ENCODE data around the gene CCDC191.

CCDC191 gene

GRCh38 chr3:114056130-114057010 lies at the start of gene CCDC191, which contains the start of gene QTRT2:
TSS of gene CCDC191 (minus strand) at chr3:114056526. CDS start at chr3:114056466, 60 bp downstream.
TSS of gene QTRT2 (plus strand) at chr3:114056737. CDS start at chr3:114065258, 8,521 bp downstream.
- peak; percentile 100 for DNase-seq

GRCh38 chr3:114104414-114104813 lies 48.1 kb upstream of the CCDC191 start:
- no peak for DNase-seq

- no peak for DNase-seq
Measured at GRCh38 chr3:114103858-114104257, 47.5 kb upstream of the CCDC191 start.

DNA sequence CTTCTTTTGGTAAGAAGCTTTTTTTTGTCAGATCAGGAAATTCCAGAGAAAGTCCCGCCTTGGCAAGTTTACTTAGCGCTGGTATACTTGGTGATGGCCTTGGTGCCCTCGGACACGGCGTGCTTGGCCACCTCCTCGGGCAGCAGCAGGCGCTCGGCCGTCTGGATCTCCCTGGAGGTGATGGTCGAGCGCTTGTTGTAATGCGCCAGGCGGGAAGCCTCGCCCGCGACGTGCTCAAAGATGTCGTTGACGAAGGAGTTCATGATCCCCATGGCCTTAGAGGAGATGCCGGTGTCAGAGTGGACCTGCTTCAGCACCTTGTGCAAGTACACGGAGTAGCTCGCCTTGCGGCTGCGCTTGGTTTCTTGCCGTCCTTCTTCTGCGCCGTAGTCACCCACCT lies 46.9 kb upstream of the CCDC191 start:
- no peak for DNase-seq

GRCh38 chr3:114101101-114101500 lies 44.8 kb upstream of the CCDC191 start:
- DNase-seq = no peak

DNA sequence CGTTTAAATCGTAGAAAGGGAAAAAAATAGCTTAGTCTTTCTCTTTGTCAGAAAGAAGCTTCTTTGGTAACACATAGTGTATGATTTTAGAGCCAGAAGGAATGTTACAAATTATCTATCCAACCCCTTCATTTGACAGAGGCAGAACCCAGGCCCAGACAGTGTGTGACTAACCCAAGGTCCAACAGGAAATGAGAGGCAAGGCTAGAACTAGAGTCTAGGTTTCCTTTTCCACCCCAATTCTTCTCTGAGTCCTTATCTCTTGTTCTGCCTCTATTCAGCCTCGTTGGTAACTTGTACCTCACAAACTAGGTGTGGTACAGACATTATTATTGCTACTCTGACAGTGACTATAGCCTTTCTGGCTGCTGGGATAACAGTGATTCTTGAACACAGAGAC lies 39.5 kb upstream of the CCDC191 start:
- DNase-seq = no peak

DNA sequence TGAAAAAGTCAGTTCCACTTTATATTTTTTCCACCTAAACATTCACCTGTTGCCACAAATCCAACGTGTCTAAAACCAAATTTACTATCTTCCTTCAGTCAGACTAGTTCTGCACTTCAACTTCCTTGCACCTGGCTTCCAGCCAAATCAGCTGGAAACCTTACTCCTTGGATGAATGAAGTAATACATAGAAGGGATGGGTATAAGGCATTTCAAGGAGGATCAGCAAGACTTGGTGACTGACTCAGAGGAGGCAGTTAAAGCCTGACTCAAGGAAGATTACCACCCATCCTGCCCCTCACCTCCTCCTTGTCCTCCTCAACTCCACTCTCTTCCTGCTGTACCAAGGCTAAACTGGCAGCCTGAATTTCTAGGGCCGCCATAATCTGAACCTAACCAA lies 37.3 kb upstream of the CCDC191 start:
- no peak for DNase-seq

DNA sequence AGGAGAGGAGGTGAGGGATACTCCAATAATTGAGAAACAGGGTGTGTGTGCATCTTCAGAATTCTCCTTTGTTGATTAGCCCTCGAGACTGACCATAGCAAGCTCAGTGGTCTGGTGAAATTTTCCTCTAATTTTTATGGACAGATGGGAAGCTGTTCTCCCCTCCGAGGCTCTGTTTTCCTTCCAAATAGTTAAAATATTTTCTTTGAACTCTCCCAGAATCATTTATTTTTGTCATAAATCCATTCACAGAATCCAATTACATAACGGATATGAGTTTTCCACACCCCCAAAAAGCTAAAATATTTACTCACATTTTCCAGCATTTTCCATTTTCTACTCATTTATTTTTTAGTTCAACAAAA lies 36.7 kb upstream of the CCDC191 start:
- no peak for DNase-seq

GRCh38 chr3:114092151-114093015 lies 36.1 kb upstream of the CCDC191 start:
- DNase-seq = no peak

DNA sequence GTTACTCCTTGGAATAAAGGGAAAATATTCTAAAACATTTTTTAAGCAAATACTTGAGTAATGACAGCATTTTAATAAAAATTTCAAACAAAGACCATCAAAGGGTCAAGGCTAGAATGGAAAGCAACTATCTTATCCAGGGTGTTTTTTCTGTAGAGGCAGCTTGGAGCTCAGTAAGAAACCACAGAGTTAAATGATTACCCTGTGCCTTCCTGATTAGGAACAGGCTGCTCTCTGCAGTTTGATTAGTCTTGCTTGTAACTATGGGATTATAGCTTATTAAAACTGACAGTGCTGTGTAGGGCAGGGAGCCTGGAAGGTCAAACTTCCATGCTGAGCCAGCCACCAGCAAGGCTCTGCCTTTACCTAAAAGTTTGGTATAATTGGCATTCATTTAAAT lies 33.3 kb upstream of the CCDC191 start:
- DNase-seq = peak; percentile 4

DNA sequence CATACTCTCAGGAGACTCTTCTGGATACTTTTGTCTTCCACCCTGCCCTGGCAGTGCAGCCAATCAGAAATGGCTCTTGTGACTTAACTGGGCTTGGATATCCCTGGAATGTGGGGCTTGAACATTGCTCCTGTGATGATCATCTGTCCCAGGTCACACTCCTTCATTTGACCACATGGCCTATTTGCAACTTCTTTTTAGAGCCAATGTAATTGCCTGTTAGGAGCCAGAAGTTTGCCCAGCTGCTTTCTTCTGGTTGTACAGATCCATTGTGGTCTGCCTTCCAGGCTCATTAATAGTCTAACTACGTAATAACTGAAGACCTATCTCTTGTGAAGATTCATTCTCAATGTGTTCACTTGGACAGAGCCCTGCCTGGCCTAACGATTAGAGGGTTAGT lies 30.0 kb upstream of the CCDC191 start:
- no peak for DNase-seq

DNA sequence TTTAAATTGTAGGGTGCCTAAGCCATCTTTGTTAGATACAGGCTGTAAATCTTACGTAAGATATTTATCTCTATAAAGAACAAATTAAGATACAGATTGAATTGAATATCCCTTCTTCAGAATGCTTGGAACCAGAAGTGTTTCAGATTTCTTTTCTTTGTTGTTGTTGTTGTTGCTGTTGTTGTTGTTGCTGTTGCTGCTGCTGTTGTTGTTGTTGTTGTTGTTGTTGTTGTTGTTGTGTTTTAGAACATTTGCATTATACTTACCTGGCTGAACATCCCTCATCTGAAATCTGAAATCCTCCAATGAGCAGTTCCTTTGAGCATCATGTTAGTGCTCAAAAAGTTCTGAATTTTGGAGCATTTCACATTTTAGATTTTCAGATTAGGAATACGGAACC lies 26.8 kb upstream of the CCDC191 start:
- DNase-seq = no peak

DNA sequence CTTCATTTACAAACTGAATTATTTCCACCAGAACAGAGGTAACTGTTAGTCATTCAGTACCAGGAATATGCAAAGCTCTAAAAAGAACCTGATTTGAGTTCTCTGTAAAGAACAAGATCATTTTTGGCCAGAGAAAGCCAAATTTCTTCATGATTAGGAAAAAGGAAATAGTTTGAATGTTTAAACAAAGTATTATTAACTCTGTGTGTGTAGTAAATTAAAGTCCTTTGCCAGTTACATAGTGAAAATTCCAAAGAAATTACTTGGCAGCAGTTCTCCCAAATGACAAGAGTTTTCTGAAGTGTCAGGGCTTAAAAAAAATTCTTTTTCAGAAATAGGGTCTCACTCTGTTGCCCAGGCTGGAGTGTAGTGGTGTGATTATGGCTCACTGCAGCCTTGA lies 24.7 kb upstream of the CCDC191 start:
- DNase-seq = no peak

DNA sequence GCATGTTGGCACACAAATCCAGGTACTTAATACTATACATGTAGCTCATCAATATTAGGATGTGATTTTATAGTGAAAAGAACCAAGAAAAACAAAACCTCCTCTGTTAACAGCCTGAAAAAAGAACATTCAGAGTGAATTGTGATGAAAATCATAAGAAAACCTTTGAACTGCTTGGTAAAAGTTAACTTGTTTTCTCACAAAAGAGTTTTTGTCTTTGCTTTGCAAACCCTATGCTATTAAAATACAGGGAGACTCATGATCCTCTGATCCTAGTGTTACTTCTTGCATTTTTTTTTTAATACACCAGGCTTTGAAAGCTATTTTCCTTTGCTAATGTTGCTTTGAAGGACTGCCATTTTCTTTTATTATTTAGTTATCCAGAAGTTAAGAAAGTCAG lies 23.9 kb upstream of the CCDC191 start:
- DNase-seq = no peak

GRCh38 chr3:114079761-114080160 lies 23.4 kb upstream of the CCDC191 start:
- DNase-seq = no peak

DNA sequence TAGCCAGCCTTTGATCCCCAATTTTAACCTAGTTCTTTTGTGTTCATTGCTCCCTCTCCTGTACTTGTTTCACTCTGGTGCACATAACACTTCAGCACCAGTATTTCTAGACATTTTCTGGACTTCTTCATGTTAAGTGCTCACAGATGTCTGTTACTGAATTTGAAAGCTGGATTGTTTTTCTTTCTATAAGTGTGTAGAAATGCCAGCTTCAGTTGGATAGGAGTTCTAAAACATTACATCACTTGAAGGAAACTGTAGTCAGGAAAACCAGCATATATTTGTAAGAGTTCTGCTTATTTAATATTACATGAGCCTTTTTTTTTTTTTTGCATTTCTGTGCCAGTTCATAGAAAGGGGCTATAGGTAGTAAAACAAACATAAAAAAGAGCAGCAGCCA lies 21.8 kb upstream of the CCDC191 start:
- DNase-seq = no peak

GRCh38 chr3:114076711-114077110 lies 20.4 kb upstream of the CCDC191 start:
- no peak for DNase-seq

DNA sequence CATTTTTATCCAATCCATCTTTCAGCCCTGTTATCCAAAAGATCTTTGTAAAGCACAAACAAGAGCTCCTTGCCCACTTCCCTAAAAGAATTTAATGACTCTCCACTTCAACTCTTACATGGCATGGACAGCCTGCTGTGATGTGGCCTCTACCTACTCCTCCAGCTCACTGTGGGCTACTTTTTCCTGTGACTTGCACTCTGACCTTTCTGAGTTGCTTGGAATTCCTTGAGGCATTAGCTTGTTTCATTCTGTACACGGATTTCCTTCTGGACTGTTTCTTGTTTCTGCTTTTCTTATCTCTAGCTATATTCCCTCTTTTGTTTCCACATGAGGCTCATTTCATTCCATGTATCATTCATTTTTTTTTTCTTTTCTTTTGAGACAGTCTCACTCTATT lies 15.5 kb upstream of the CCDC191 start:
- no peak for DNase-seq

DNA sequence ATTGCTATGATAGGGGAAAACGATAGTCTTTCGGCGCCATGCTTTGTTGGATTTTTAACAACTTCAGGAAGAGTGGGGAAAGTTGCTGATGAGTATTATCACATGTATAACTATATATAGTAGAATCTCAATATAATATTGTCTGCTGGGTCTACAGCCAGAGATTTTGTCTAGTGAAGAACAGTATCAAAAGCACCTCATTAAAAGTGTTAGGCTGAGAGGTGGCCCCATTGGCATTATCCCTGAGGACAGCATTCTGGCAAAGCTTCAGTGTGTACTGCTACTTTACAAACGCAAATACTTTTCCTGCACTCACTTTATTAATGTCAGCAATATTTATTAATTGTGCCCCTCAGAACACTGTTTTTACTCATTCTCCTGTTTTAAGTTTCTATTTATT lies 12.0 kb upstream of the CCDC191 start:
- DNase-seq = no peak

DNA sequence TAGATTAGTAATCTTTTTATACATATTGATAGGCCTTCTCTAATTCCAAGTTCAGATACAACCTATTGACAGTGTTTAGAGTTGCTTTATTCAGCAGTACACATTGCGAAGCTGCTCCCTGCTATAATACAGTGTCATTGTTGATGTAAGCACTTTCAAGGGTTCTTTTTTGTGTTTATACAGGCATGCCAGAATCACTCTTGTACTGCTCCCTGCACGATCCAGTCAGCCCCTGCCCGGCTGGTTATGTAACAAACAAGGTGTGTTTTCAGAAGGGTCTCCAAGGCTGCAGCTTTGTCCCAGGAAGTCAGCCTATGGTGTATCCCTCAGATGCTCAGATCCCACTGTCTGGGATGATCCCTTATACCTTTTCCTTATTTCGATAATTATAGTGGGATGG lies 11.5 kb upstream of the CCDC191 start:
- no peak for DNase-seq

DNA sequence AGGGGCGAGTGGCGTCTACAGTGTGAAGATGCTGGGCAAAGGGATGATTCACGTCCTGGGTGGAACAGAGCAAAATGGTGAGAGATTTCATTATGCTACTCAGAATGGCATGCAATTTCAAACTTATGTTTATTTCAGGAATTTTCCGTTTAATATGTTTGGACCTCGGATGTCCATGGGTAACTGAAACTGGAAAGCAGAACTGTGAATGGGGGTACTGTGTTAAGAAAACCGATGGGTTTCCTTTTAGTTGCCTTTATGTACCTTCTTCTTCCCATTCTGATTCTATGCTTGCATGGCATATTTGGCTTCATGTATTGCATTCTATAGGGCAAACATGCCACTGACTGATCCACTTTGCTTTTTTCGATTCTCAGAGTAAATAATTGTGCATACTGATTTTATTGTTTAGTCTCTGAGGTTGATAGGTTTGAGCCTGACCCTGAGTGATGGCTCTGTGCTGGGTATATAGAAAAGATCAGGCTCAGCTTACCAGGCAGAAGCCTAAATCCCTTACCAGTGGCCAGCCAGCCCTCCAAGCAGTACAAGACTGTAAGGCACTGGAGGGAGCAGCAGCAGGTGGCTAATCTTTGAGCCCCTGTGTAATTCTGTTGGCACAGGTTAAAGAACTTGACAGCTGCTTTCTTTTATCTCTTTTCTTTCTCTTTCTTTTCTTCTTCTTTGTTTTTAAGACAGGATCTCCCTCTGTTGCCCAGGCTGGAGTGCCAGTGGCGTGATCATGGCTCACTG lies 4.8 kb upstream of the CCDC191 start:
- no peak for DNase-seq

GRCh38 chr3:114058646-114059045 lies 2.3 kb upstream of the CCDC191 start:
- no peak for DNase-seq

DNA sequence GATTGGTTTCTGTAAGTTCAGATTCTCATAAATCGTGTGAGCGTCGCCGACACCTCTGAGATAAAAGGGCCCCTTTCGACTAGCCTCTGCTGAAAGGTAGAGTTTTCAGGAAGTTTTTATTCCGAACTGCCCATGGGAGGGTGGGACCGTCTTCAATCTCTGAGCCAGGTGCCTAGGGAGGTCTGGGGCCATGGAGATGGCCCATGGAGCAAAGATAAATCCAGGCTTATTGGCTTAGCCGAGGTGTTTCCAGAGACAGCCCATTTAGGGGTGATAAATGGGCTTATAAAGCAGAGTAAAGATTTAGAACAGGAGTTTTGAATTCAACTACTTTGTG lies 653 bp upstream of the CCDC191 start:
- DNase-seq = no peak

Measured in COR-L47 (cell line).